HUES6 (cell line): Measurements from ENCODE around the gene CDK14.

ENCODE experiments used
- H3K27ac ChIP-seq: 2 replicates; pipeline ENCODE4 v1.7.0; 2013; ENCODE audit warnings: low read depth, mild to moderate bottlenecking, low read length, inconsistent platforms
- H3K27me3 ChIP-seq: 2 replicates; pipeline ENCODE4 v1.6.1; 2013; ENCODE audit warnings: low read length; ENCODE audit not compliant: control insufficient read depth, insufficient read depth
- H3K36me3 ChIP-seq: 2 replicates; pipeline ENCODE4 v1.6.1; 2013; ENCODE audit warnings: low read length; ENCODE audit not compliant: control insufficient read depth, insufficient read depth
- H3K4me1 ChIP-seq: 2 replicates; pipeline ENCODE4 v1.6.1; 2013; ENCODE audit warnings: low read length; ENCODE audit not compliant: control insufficient read depth, insufficient read depth
- H3K4me3 ChIP-seq: 2 replicates; pipeline ENCODE4 v1.5.1; 2013; ENCODE audit warnings: low read depth, low read length
- H3K9ac ChIP-seq: one replicate; pipeline ENCODE4 v1.6.1; 2013; ENCODE audit warnings: mild to moderate bottlenecking, low read length
- H3K9me3 ChIP-seq: 2 replicates; pipeline ENCODE4 v1.6.1; 2013; ENCODE audit warnings: low read depth, low read length; ENCODE audit not compliant: control insufficient read depth, insufficient read depth

The CDK14 gene

GRCh38 chr7:90972906-90973550 is 376.9 kb downstream of the CDK14 start:
- H3K9ac ChIP-seq: no peak overlapping the region
- H3K4me1 ChIP-seq: peaks cover 5% of the 10 kb centered on the region; the same call in 1 of the 2 replicates
- no peaks in the 10 kb centered on the region for H3K36me3 ChIP-seq
- no peaks in the 10 kb centered on the region for H3K27me3 ChIP-seq
- H3K4me3 ChIP-seq: no peak overlapping the region
- no peak overlapping the region for H3K27ac ChIP-seq
- peaks cover 41% of the 10 kb centered on the region for H3K9me3 ChIP-seq

- Histone ChIP-seq H3K4me1 (no peaks in the 10 kb centered on the region), H3K27me3 (no peaks in the 10 kb centered on the region)
Measured at GRCh38 chr7:90977056-90977455, 380.9 kb downstream of the CDK14 start.

GRCh38 chr7:90980545-90980944 is 384.4 kb downstream of the CDK14 start:
- H3K4me1 ChIP-seq: no peaks in the 10 kb centered on the region
- H3K36me3 ChIP-seq: no peaks in the 10 kb centered on the region
- no peaks in the 10 kb centered on the region for H3K27me3 ChIP-seq
- H3K9me3 ChIP-seq: peaks cover 30% of the 10 kb centered on the region
- H3K27ac ChIP-seq: no peak overlapping the region
- no peak overlapping the region for H3K9ac ChIP-seq
- H3K4me3 ChIP-seq: no peak overlapping the region

More at GRCh38 chr7:90977056-90977455, 380.9 kb downstream of the CDK14 start:
- H3K4me3 ChIP-seq: no peak overlapping the region
- H3K36me3 ChIP-seq: no peaks in the 10 kb centered on the region
- no peak overlapping the region for H3K27ac ChIP-seq
- peaks cover 45% of the 10 kb centered on the region for H3K9me3 ChIP-seq
- H3K9ac ChIP-seq: no peak overlapping the region

GRCh38 chr7:90982228-90982627 is 386.1 kb downstream of the CDK14 start:
- H3K27ac ChIP-seq: no peak overlapping the region
- no peaks in the 10 kb centered on the region for H3K4me1 ChIP-seq
- no peak overlapping the region for H3K9ac ChIP-seq
- H3K9me3 ChIP-seq: peaks cover 18% of the 10 kb centered on the region
- no peaks in the 10 kb centered on the region for H3K36me3 ChIP-seq
- H3K27me3 ChIP-seq: no peaks in the 10 kb centered on the region
- H3K4me3 ChIP-seq: no peak overlapping the region

GRCh38 chr7:90984692-90985091 is 388.6 kb downstream of the CDK14 start:
- no peaks in the 10 kb centered on the region for H3K27me3 ChIP-seq
- no peak overlapping the region for H3K9ac ChIP-seq
- H3K36me3 ChIP-seq: no peaks in the 10 kb centered on the region
- H3K4me3 ChIP-seq: no peak overlapping the region
- H3K4me1 ChIP-seq: no peaks in the 10 kb centered on the region
- H3K27ac ChIP-seq: no peak overlapping the region
- peaks cover 11% of the 10 kb centered on the region for H3K9me3 ChIP-seq

- H3K36me3 ChIP-seq: no peaks in the 10 kb centered on the region
- H3K27ac ChIP-seq: no peak overlapping the region
- H3K4me1 ChIP-seq: no peaks in the 10 kb centered on the region
- H3K9me3 ChIP-seq: no peaks in the 10 kb centered on the region
- no peaks in the 10 kb centered on the region for H3K27me3 ChIP-seq
- no peak overlapping the region for H3K9ac ChIP-seq
- H3K4me3 ChIP-seq: no peak overlapping the region
Measured at GRCh38 chr7:90988516-90988915, 392.4 kb downstream of the CDK14 start.

- Histone ChIP-seq H3K27ac (no peak overlapping the region), H3K36me3 (no peaks in the 10 kb centered on the region), H3K9ac (no peak overlapping the region)
Measured at GRCh38 chr7:90988996-90989765, 393.1 kb downstream of the CDK14 start.

GRCh38 chr7:90994121-90994520 is 398.0 kb downstream of the CDK14 start:
- Histone ChIP-seq H3K9me3 (no peaks in the 10 kb centered on the region), H3K4me3 (no peak overlapping the region), H3K36me3 (no peaks in the 10 kb centered on the region), H3K27me3 (no peaks in the 10 kb centered on the region), H3K9ac (no peak overlapping the region), H3K27ac (no peak overlapping the region), H3K4me1 (no peaks in the 10 kb centered on the region)

More at GRCh38 chr7:90988996-90989765, 393.1 kb downstream of the CDK14 start:
- Histone ChIP-seq H3K9me3 (no peaks in the 10 kb centered on the region), H3K4me1 (no peaks in the 10 kb centered on the region), H3K27me3 (no peaks in the 10 kb centered on the region), H3K4me3 (no peak overlapping the region)

- H3K27me3 ChIP-seq: no peaks in the 10 kb centered on the region
- H3K9me3 ChIP-seq: no peaks in the 10 kb centered on the region
- H3K36me3 ChIP-seq: no peaks in the 10 kb centered on the region
- H3K9ac ChIP-seq: no peak overlapping the region
- no peak overlapping the region for H3K4me3 ChIP-seq
- H3K27ac ChIP-seq: no peak overlapping the region
- no peaks in the 10 kb centered on the region for H3K4me1 ChIP-seq
Measured at GRCh38 chr7:90994601-90995000, 398.5 kb downstream of the CDK14 start.

- H3K36me3 ChIP-seq: no peaks in the 10 kb centered on the region
- no peaks in the 10 kb centered on the region for H3K27me3 ChIP-seq
- no peaks in the 10 kb centered on the region for H3K9me3 ChIP-seq
- no peak overlapping the region for H3K27ac ChIP-seq
- peaks cover 4% of the 10 kb centered on the region; the same call in 1 of the 2 replicates for H3K4me1 ChIP-seq
- no peak overlapping the region for H3K9ac ChIP-seq
- no peak overlapping the region for H3K4me3 ChIP-seq
Measured at GRCh38 chr7:90995996-90996395, 399.9 kb downstream of the CDK14 start.
